Measurements from ENCODE around the gene SLC35F5.
"Not testable (repeated sequence)": the region's sequence is repeated elsewhere in the genome, so short reads cannot be mapped to it uniquely, and the experiment has no call there.

- not testable (repeated sequence) for TF ChIP-seq EP300, POLR2A (IDR thresholded peaks at IDR 0.05)
Observed at GRCh38 chr2:113698251-113698650, 58.2 kb downstream of the SLC35F5 start.
